GM19240 (cell line): Measurements from ENCODE around the gene MMP15.
"Not testable (repeated sequence)": the region's sequence is repeated elsewhere in the genome, so short reads cannot be mapped to it uniquely, and the experiment has no call there.

Experiments
- DNase-seq: peaks from one replicate; pipeline ENCODE4 v3.0.0; 2011; ENCODE audit warnings: low spot score; ENCODE audit not compliant: insufficient read length

MMP15 gene

GRCh38 chr16:58086381-58087208 is 61.0 kb downstream of the MMP15 start:
- no peak for DNase-seq

GRCh38 chr16:58087209-58087913 is 61.8 kb downstream of the MMP15 start:
- no peak for DNase-seq

- no peak for DNase-seq
These were observed 62.5 kb downstream of the MMP15 start for GRCh38 chr16:58088091-58088490.

GRCh38 chr16:58090396-58090795 is 64.8 kb downstream of the MMP15 start:
- not testable (repeated sequence) for DNase-seq

- DNase-seq = no peak
These were observed 68.5 kb downstream of the MMP15 start for GRCh38 chr16:58094026-58094425.

GRCh38 chr16:58094791-58095574 is 69.4 kb downstream of the MMP15 start:
- no peak for DNase-seq

GRCh38 chr16:58095575-58095960 is 70.0 kb downstream of the MMP15 start:
- DNase-seq = not testable (repeated sequence)

GRCh38 chr16:58096249-58096648 is 70.7 kb downstream of the MMP15 start:
- no peak for DNase-seq
